Psoas muscle (tissue), 8 donors: ENCODE measurements around the gene ZFYVE26. TPM values are rescaled to one million over a fixed set of nuclear protein-coding genes. Genes with fewer than 3 reads are reported as not detected.
"Not testable (repeated sequence)": the region's sequence is repeated elsewhere in the genome, so short reads cannot be mapped to it uniquely, and the experiment has no call there.

Experiments used
- ATAC-seq, 4 donors: fragments of 200-7000 bp; cut with Tn5 transposase; one replicate each; pipeline ENCODE4 v1.9.1; 2020; ENCODE audit warnings: moderate library complexity in 3 of 4, mild to moderate bottlenecking in 2 of 4
- DNase-seq, 2 donors: peaks; one replicate each; pipeline ENCODE4 v3.0.0-alpha.2; 2020
- H3K27ac ChIP-seq: fragments of 200-600 bp; one replicate; pipeline ENCODE4 v1.8.0; 2022
- H3K27me3 ChIP-seq, 3 donors: fragments of 200-600 bp in 1 of 3; one replicate each; pipeline versions ENCODE4 v1.6.1 to v1.8.0; 2013 to 2022; ENCODE audit warnings: low read length in 2 of 3, mild to moderate bottlenecking in 2 of 3, moderate library complexity in 1 of 3; ENCODE audit not compliant: insufficient read depth in 3 of 3
- H3K36me3 ChIP-seq, 2 donors: fragments of 200-600 bp in 1 of 2; one replicate each; pipeline versions ENCODE4 v1.6.1 to v1.8.0; 2013 to 2022; ENCODE audit warnings: low read depth in 1 of 2, mild to moderate bottlenecking in 1 of 2, moderate library complexity in 1 of 2; ENCODE audit not compliant: insufficient read depth in 1 of 2
- H3K4me1 ChIP-seq: fragments of 200-600 bp; one replicate; pipeline ENCODE4 v1.8.0; 2022
- H3K4me3 ChIP-seq: fragments of 200-600 bp; one replicate; pipeline ENCODE4 v1.8.0; 2022; ENCODE audit warnings: mild to moderate bottlenecking
- H3K9me3 ChIP-seq: fragments of 200-600 bp; one replicate; pipeline ENCODE4 v1.8.0; 2022
- WGBS, 3 donors: extraction: QIAGEN DNeasy Blood & Tissue Kit; methylation state at CpG; one replicate each; pipeline versions ENCODE4 v1.1.6 to v1.1.7; 2013; 5-methylcytosine and 5-hydroxymethylcytosine counted together
- intact Hi-C, 2 donors: fragments of 100-400 bp; cut with DNase I; formaldehyde crosslinking; loops; one replicate each; pipeline versions ENCODE4 v1.11.0 to v1.14.2; 2022
- polyA plus RNA-seq, 3 donors: library from polyadenylated mRNA; stranded (reverse); fragments of 200-250 nt; gene quantifications; one replicate each; pipeline ENCODE4 v1.2.3, GENCODE V29; 2013
- total RNA-seq, 4 donors: library from RNA; stranded (reverse); fragmentation: NEBNext Ultra II Directional in 2 of 4; extraction: Animal tissue kit (Norgen Biotek cat#: 25700) in 2 of 4; gene quantifications; one replicate each; pipeline versions ENCODE4 v1.2.1 to v1.2.4, GENCODE V29; 2021 to 2023
- TF ChIP-seq, protein P1 (sequence below): fragments of 200-600 bp; IDR thresholded peaks from one replicate; pipeline ENCODE4 v1.8.0; 2022; ENCODE audit warnings: antibody characterized with exemption
- donor health status: healthy with polysubstance abuse.
- donor health status: DM: no; HTN: no; CAD: no; lungs with moderate emphysema.
- donor health status: Bipolar disorder and iron deficiency.
- donor health status: healthy.
- donor health status: DM: yes; HTN: yes; CAD: no.
- donor health status: DM: no; HTN: no; CAD: no.
- donor health status: DM: no; HTN: no; CAD: no.
- donor health status: DM: yes; HTN: yes; CAD: no.

Gene ZFYVE26
- total and polyA plus RNA-seq, 7 donors, result 3.9 to 18.7 (median 14.9) TPM

DNA sequence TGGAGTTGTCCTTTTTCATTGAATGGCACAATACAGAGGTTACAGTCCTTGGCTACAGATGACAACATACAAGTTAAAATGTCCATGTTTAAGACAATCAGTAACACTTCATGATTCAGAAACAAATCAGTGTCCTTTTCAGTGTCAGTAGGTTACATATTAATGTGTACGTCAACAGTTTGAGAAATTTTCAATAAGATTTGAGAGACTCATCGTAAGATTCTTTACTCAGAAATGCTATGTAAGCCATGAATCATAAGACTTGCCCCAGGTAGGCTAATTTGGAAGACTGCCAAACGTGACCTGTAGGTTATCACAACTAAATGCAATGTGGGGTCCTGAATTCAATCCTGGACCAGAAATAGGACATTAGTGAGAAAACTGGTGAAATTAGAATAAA lies 111.2 kb downstream of the ZFYVE26 start:
- intact Hi-C loops, result loop anchor here (2.0 to 10.0 kb wide), 2 partner anchors 122 to 280 kb away; no protein-coding TSS in a partner anchor

DNA sequence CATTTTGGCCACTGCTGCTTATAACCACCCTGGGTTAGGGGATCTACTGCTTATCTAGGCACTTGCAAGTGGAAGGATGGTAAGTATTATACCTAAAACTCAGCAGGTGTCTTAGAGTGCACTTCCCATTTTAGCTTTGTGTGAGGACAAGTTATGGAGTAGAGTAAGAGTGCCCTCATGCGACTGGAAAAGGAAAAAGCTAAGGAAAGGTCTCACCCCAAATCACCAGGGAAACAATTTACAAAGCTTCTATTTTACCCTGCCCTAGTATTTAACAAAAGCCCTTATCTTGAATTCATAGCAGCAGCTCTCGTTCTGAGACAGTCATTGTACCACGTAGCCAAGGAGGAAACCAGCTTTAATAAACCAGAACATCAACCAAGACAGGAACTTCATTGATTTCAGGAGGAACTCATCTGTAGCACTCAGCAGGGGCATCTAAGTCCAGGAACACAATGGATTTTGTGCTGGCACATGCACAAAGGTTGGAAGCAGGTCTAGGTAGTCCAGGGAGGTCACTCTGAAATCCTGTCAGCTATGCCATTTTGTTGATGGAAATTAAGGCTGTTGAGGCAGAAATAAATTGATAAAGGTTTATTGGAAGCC lies 111.8 kb downstream of the ZFYVE26 start:
- H3K27me3 ChIP-seq, result no peaks in the 10 kb centered on the region
- TF ChIP-seq, protein P1, sequence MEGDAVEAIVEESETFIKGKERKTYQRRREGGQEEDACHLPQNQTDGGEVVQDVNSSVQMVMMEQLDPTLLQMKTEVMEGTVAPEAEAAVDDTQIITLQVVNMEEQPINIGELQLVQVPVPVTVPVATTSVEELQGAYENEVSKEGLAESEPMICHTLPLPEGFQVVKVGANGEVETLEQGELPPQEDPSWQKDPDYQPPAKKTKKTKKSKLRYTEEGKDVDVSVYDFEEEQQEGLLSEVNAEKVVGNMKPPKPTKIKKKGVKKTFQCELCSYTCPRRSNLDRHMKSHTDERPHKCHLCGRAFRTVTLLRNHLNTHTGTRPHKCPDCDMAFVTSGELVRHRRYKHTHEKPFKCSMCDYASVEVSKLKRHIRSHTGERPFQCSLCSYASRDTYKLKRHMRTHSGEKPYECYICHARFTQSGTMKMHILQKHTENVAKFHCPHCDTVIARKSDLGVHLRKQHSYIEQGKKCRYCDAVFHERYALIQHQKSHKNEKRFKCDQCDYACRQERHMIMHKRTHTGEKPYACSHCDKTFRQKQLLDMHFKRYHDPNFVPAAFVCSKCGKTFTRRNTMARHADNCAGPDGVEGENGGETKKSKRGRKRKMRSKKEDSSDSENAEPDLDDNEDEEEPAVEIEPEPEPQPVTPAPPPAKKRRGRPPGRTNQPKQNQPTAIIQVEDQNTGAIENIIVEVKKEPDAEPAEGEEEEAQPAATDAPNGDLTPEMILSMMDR, result peak; percentile 70
- no peaks in the 10 kb centered on the region for H3K9me3 ChIP-seq
- 0 to 1% (median 0%) methylated on average over 3 of the region's 3 CpGs for WGBS, 3 donors
- H3K36me3 ChIP-seq, result no peaks in the 10 kb centered on the region
- DNase-seq (no peak), ATAC-seq (peak; percentile 67 to 91 (median 79))
- H3K4me1 ChIP-seq, result no peaks in the 10 kb centered on the region
- H3K4me3 ChIP-seq, result no peak overlapping the region
- intact Hi-C loops, result loop anchor here (2.0 to 10.0 kb wide), 5 partner anchors 87 to 280 kb away; partner anchors contain the start of gene ARG2 (in 2 of the 2)
- H3K27ac ChIP-seq, result no peak overlapping the region

More for the DNA sequence above, 111.2 kb downstream of the ZFYVE26 start:
- no peak overlapping the region for H3K27ac ChIP-seq
- ATAC-seq (no peak), DNase-seq (no peak)
- no peaks in the 10 kb centered on the region for H3K27me3 ChIP-seq
- WGBS, 3 donors, result 67 to 70% (median 69%) methylated on average over 3 of the region's 3 CpGs
- H3K4me1 ChIP-seq, result no peaks in the 10 kb centered on the region
- no peaks in the 10 kb centered on the region for H3K9me3 ChIP-seq
- H3K36me3 ChIP-seq, result no peaks in the 10 kb centered on the region
- TF ChIP-seq, protein P1, result no peak
- H3K4me3 ChIP-seq, result no peak overlapping the region

DNA sequence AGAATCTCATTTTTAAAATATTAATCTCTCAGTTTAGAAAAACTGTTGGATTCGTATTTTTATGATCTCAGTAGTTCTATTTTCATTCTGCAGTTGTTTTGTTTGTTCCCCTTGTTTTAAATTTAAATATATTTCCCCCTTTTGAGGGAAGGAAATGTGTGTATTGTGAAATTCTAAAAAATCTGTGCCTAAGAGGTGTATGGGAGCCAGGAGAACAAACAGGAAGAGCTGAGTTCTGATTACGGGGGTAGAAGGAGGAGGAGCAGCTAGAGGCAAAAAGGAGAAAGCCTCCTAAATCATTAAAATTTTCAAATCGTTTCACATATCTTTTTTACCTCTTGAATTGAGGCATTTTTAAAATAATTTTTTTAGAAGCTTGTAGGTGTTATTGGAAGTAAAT lies 112.4 kb downstream of the ZFYVE26 start:
- 52 to 56% (median 54%) methylated on average over 3 of the region's 3 CpGs for WGBS, 3 donors
- intact Hi-C loops, result loop anchor here (2.0 to 10.0 kb wide), 5 partner anchors 87 to 279 kb away; partner anchors contain the start of gene ARG2 (in 2 of the 2)
- Histone ChIP-seq H3K27ac (no peak overlapping the region), H3K4me1 (no peaks in the 10 kb centered on the region), H3K4me3 (no peak overlapping the region), H3K36me3 (no peaks in the 10 kb centered on the region), H3K9me3 (no peaks in the 10 kb centered on the region), H3K27me3 (no peaks in the 10 kb centered on the region)
- DNase-seq, result no peak
- TF ChIP-seq, protein P1, result no peak
- ATAC-seq, result no peak

DNA sequence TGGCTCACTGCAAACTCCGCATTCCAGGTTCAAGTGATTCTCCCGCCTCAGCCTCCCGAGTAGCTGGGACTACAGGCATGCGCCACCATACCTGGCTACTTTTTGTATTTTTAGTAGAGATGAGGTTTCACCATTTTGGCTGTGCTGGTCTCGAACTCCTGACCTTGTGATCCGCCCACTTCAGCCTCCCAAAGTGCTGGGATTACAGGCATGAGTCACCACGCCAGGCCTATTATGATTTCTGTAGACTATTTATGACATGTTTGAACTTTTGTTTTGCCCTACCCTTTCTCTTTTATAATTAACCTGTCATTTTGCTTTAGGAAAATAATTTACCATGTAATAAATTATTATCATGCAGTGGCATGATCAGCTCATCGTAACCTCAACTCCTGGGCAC lies 114.9 kb downstream of the ZFYVE26 start, which contains the start of gene RDH12:
Gene RDH12, plus strand, starts transcription at position 395 of the 400 bp plus-strand sequence. CDS start 20,757 bp downstream, outside the sequence.
- WGBS, 3 donors, result 83 to 95% (median 90%) methylated on average over 8 of the region's 8 CpGs
- H3K27ac ChIP-seq, ATAC-seq: not testable (repeated sequence)

DNA sequence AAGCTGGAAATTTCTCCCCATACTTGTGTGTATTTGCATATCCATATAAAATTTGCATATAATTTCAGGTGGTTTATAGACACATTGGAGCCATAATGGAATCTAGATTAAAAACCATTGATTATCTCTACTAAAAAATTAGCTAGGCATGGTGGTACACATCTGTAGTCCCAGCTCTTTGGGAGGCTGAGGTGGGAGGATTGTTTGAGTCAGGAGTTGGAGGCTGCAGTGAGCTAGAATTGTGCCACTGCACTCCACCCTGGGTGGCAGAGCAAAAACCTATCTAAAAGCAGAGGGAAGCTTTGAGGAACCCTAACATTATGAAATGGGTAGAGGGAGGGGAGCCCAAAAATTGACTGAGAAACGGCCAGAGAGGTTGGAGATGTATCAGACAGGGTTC lies 118.2 kb downstream of the ZFYVE26 start:
- ATAC-seq (no peak), DNase-seq (no peak)
- intact Hi-C loops, result no loop called here
- Histone ChIP-seq H3K9me3 (no peaks in the 10 kb centered on the region), H3K27ac (no peak overlapping the region), H3K4me3 (no peak overlapping the region), H3K27me3 (no peaks in the 10 kb centered on the region), H3K4me1 (peaks cover 8% of the 10 kb centered on the region), H3K36me3 (peaks cover 0 to 2% of the 10 kb centered on the region in 2 donors)
- 61 to 82% (median 71%) methylated on average over 1 of the region's 1 CpG for WGBS, 3 donors
- TF ChIP-seq, protein P1, result no peak

More for the DNA sequence above, 114.9 kb downstream of the ZFYVE26 start, which contains the start of gene RDH12:
- not testable (repeated sequence) for H3K4me1 ChIP-seq, H3K27me3 ChIP-seq, H3K36me3 ChIP-seq, H3K9me3 ChIP-seq, DNase-seq, H3K4me3 ChIP-seq
- intact Hi-C loops, result loop anchor here (5.0 to 10.0 kb wide), 4 partner anchors 84 to 277 kb away; partner anchors contain the start of gene ARG2 (in 2 of the 2)
